IMR-90 (cell line): ENCODE data around the gene LRRC36. TPM values are rescaled to one million over a fixed set of nuclear protein-coding genes. Genes with fewer than 3 reads are reported as not detected.

Experiments used
- ATAC-seq: fragments of 200-7000 bp; cut with Tn5 transposase; 2 replicates; pipeline ENCODE4 v1.9.1; 2020; ENCODE audit warnings: low read depth, mild to moderate bottlenecking, moderate library complexity
- BruUV-seq: library from RNA; stranded (reverse); fragments of 400-500 nt; replicated peaks from 2 replicates; lab custom pipeline; 2021; lab: Mats Ljungman, UMichigan
- CTCF ChIA-PET: fragments of 300-600 bp; formaldehyde crosslinking; extraction: SDS; loops from one replicate; lab custom pipeline; 2021; ENCODE audit warnings: antibody characterized with exemption; lab: Yijun Ruan, JAX
- POLR2A ChIA-PET: fragments of 300-600 bp; sonication (Branson Sonifier 250); formaldehyde crosslinking; loops from one replicate; lab custom pipeline; 2022; ENCODE audit warnings: antibody characterized with exemption; ENCODE audit not compliant: unreplicated experiment; lab: Charles Lee
- DNase-seq: peaks from one replicate; pipeline ENCODE4 v3.0.0; 2013
- H2AFZ ChIP-seq: replicated peaks from 2 replicates; pipeline ENCODE3; 2013; ENCODE audit warnings: low read length, mild to moderate bottlenecking; ENCODE audit not compliant: poor library complexity
- H2AK5ac ChIP-seq: 2 replicates; pipeline ENCODE4 v1.6.1; 2013; ENCODE audit warnings: low read depth, low read length, inconsistent platforms
- H2AK9ac ChIP-seq: replicated peaks from 2 replicates; pipeline ENCODE3; 2013; ENCODE audit warnings: mild to moderate bottlenecking, low read depth, low read length, moderate library complexity; ENCODE audit not compliant: poor library complexity
- H2BK120ac ChIP-seq: 2 replicates; pipeline ENCODE4 v1.6.1; 2013; ENCODE audit warnings: low read depth, low read length, inconsistent platforms
- H2BK15ac ChIP-seq: 3 replicates; pipeline ENCODE4 v1.6.1; 2013; ENCODE audit warnings: low read depth, low read length, inconsistent platforms
- H2BK20ac ChIP-seq: 2 replicates; pipeline ENCODE4 v1.6.1; 2013; ENCODE audit warnings: low read depth, mild to moderate bottlenecking, inconsistent platforms, low read length, moderate library complexity
- H2BK5ac ChIP-seq: 2 replicates; pipeline ENCODE4 v1.6.1; 2013; ENCODE audit warnings: mild to moderate bottlenecking, low read depth, low read length, inconsistent platforms; ENCODE audit not compliant: poor library complexity, severe bottlenecking
- H3K14ac ChIP-seq: replicated peaks from 2 replicates; pipeline ENCODE4 v1.6.1; 2013; ENCODE audit warnings: low read depth, low read length, inconsistent platforms
- H3K18ac ChIP-seq: 2 replicates; pipeline ENCODE4 v1.6.1; 2013; ENCODE audit warnings: low read depth, low read length, control low read depth
- H3K23ac ChIP-seq: 2 replicates; pipeline ENCODE4 v1.6.1; 2013; ENCODE audit warnings: low read depth, low read length, inconsistent platforms
- H3K27ac ChIP-seq: 2 replicates; pipeline ENCODE4 v1.5.1; 2013; ENCODE audit warnings: mild to moderate bottlenecking, control low read depth, low read length; ENCODE audit not compliant: insufficient read depth
- H3K27me3 ChIP-seq: 2 replicates; pipeline ENCODE4 v1.6.1; 2013; ENCODE audit warnings: low read length; ENCODE audit not compliant: control insufficient read depth, insufficient read depth
- H3K36me3 ChIP-seq: 2 replicates; pipeline ENCODE4 v1.6.1; 2013; ENCODE audit warnings: low read length, mixed read lengths; ENCODE audit not compliant: control insufficient read depth, insufficient read depth
- H3K4ac ChIP-seq: 2 replicates; pipeline ENCODE4 v1.6.1; 2013; ENCODE audit warnings: low read depth, low read length, inconsistent platforms
- H3K4me1 ChIP-seq: 2 replicates; pipeline ENCODE4 v1.6.1; 2013; ENCODE audit warnings: low read length, mixed read lengths; ENCODE audit not compliant: control insufficient read depth, insufficient read depth
- H3K4me2 ChIP-seq: 2 replicates; pipeline ENCODE4 v1.6.1; 2013; ENCODE audit warnings: low read depth, mild to moderate bottlenecking, control low read depth, low read length, moderate library complexity
- H3K4me3 ChIP-seq: 2 replicates; pipeline ENCODE4 v1.5.1; 2013; ENCODE audit warnings: low read depth, mild to moderate bottlenecking, control low read depth, low read length, moderate library complexity; ENCODE audit not compliant: insufficient read depth
- H3K56ac ChIP-seq: 2 replicates; pipeline ENCODE4 v1.6.1; 2013; ENCODE audit warnings: low read length, inconsistent platforms; ENCODE audit not compliant: insufficient read depth; ENCODE audit errors: extremely low read depth
- H3K79me1 ChIP-seq, 2 experiments: 2 replicates each; pipeline ENCODE4 v1.6.1; 2013; ENCODE audit warnings: low read length in 2 of 2, inconsistent platforms in 1 of 2, low read depth in 1 of 2
- H3K9ac ChIP-seq: 2 replicates; pipeline ENCODE4 v1.6.1; 2013; ENCODE audit warnings: low read depth, low read length, control low read depth
- H3K9me1 ChIP-seq: 2 replicates; pipeline ENCODE4 v1.6.1; 2013; ENCODE audit warnings: low read length, inconsistent platforms; ENCODE audit not compliant: insufficient read depth
- H3K9me3 ChIP-seq: 2 replicates; pipeline ENCODE4 v1.6.1; 2013; ENCODE audit warnings: low read length; ENCODE audit not compliant: control insufficient read depth, insufficient read depth
- H4K20me1 ChIP-seq: 2 replicates; pipeline ENCODE4 v1.6.1; 2013; ENCODE audit warnings: low read length, inconsistent platforms; ENCODE audit not compliant: insufficient read depth
- H4K5ac ChIP-seq: 2 replicates; pipeline ENCODE4 v1.6.1; 2013; ENCODE audit warnings: mild to moderate bottlenecking, low read depth, low read length, control low read depth
- H4K8ac ChIP-seq, 2 experiments: 2 replicates each; pipeline ENCODE4 v1.6.1; 2013; ENCODE audit warnings: low read depth in 2 of 2, low read length in 2 of 2, control low read depth in 1 of 2, inconsistent platforms in 1 of 2
- H4K91ac ChIP-seq: 2 replicates; pipeline ENCODE4 v1.6.1; 2013; ENCODE audit warnings: low read depth, low read length, inconsistent platforms; ENCODE audit not compliant: insufficient read depth
- BHLHE40 ChIP-seq: fragments of 150-350 bp; IDR thresholded peaks from 2 replicates; pipeline ENCODE4 v1.6.1; 2016; ENCODE audit warnings: mild to moderate bottlenecking, low read depth, low read length
- CHD1 ChIP-seq: IDR thresholded peaks from 2 replicates; pipeline ENCODE4 v1.6.1; 2012; ENCODE audit warnings: low read depth, low read length, improper control_type of control experiment
- FOS ChIP-seq: fragments of 150-350 bp; IDR thresholded peaks from 2 replicates; pipeline ENCODE4 v1.6.1; 2016; ENCODE audit warnings: low read depth, low read length
- MAFK ChIP-seq: IDR thresholded peaks from 2 replicates; pipeline ENCODE4 v1.6.1; 2012; ENCODE audit warnings: low read depth, low read length, improper control_type of control experiment
- MAZ ChIP-seq: IDR thresholded peaks from 2 replicates; pipeline ENCODE4 v1.6.1; 2012; ENCODE audit warnings: low read depth, mild to moderate bottlenecking, low read length, improper control_type of control experiment, moderate library complexity, borderline replicate concordance
- NFE2L2 ChIP-seq: fragments of 150-350 bp; IDR thresholded peaks from 2 replicates; pipeline ENCODE4 v1.6.1; 2016; ENCODE audit warnings: low read depth, mild to moderate bottlenecking, low read length
- POLR2A ChIP-seq: IDR thresholded peaks from 2 replicates; pipeline ENCODE4 v1.6.1; 2012; ENCODE audit warnings: mild to moderate bottlenecking, low read depth, low read length
- RAD21 ChIP-seq: IDR thresholded peaks from 2 replicates; pipeline ENCODE4 v1.6.1; 2012; ENCODE audit warnings: low read length, improper control_type of control experiment
- RCOR1 ChIP-seq: IDR thresholded peaks from 2 replicates; pipeline ENCODE4 v1.6.1; 2012; ENCODE audit warnings: mild to moderate bottlenecking, low read length, improper control_type of control experiment; ENCODE audit not compliant: insufficient replicate concordance
- RFX5 ChIP-seq: IDR thresholded peaks from 2 replicates; pipeline ENCODE4 v1.8.0; 2012; ENCODE audit warnings: low read depth, mild to moderate bottlenecking, low read length, moderate library complexity
- WGBS, 2 experiments: methylation state at CpG; one replicate each; pipeline versions ENCODE4 v1.1.5 to v1.1.7; 2013; ENCODE audit warnings: missing lambda C conversion rate in 2 of 2; ENCODE audit not compliant: insufficient read length in 1 of 2; ENCODE audit errors: extremely low coverage in 2 of 2; 5-methylcytosine and 5-hydroxymethylcytosine counted together
- dilution Hi-C: fragments of 300-500 bp; cut with HindIII; formaldehyde crosslinking; loops from one replicate; pipeline ENCODE4 v1.14.3; 2018; ENCODE audit warnings: low sequenced_read_pairs; ENCODE audit not compliant: unreplicated experiment
- in situ Hi-C: fragments of 300-500 bp; cut with MboI; formaldehyde crosslinking; loops from 3 replicates; pipeline ENCODE4 v1.14.3; 2019; ENCODE audit warnings: low sequenced_read_pairs, inconsistent platforms, mixed read lengths
- intact Hi-C: fragments of 100-400 bp; cut with micrococcal nuclease; formaldehyde crosslinking; loops from 2 replicates; pipeline ENCODE4 v1.10.0; 2022
- polyA plus RNA-seq, 3 experiments: library from polyadenylated mRNA; depleted of rRNA; stranded (reverse); fragments of >200 nt; gene quantifications; 2 replicates each; pipeline ENCODE4 v1.2.3, GENCODE V29; 2012; ENCODE audit warnings: low replicate concordance in 1 of 3
- total RNA-seq: library from RNA; depleted of rRNA; stranded (reverse); fragments of >200 nt; gene quantifications from 2 replicates; pipeline ENCODE4 v1.2.3, GENCODE V29; 2012
- TF ChIP-seq, protein P1 (sequence below): fragments of 150-350 bp; IDR thresholded peaks from 2 replicates; pipeline ENCODE4 v1.6.1; 2017; ENCODE audit warnings: mild to moderate bottlenecking, antibody characterized with exemption, low read length, low read depth
- TF ChIP-seq, protein P2 (sequence below): fragments of 150-350 bp; IDR thresholded peaks from 2 replicates; pipeline ENCODE4 v1.6.1; 2016; ENCODE audit warnings: low read depth, mild to moderate bottlenecking, low read length, moderate library complexity, borderline replicate concordance

Gene LRRC36
- total and polyA plus RNA-seq, 2 of the 4 experiments (the other 2 are of a cell fraction) = 0.18 to 0.29 TPM

DNA sequence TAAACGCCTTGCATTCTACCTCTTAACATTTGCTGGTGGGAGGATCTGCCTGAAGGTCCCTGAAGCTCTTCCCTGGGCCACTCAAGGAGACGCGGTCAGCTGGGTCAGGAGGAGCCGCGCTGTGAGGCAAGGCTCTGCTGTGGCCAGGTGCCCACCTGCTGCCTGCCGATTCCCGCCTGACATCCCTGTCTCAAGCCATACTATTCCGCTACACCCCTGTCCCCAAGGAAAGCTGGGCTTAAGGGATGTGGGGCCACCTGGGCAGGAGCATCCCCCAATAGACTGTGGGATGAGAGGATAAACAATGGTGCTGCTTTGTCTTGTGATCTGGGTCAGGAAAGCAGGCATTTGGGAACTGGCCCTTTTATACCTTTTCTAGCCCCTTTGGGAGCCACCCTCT is 61.6 kb downstream of the LRRC36 start:
- DNase-seq (no peak), ATAC-seq (no peak)
- Histone ChIP-seq H3K14ac (no peak overlapping the region), H3K4me1 (peaks cover 5% of the 10 kb centered on the region; the same call in 1 of the 2 replicates), H3K27me3 (peaks cover 24% of the 10 kb centered on the region), H2AFZ (no peak overlapping the region), H2BK15ac (no peak overlapping the region), H2AK5ac (no peak overlapping the region), H2AK9ac (no peak overlapping the region), H3K23ac (no peak overlapping the region), H4K91ac (no peak overlapping the region), H4K8ac (no peak overlapping the region), H3K4me3 (no peak overlapping the region), H2BK120ac (no peak overlapping the region), H3K9me1 (peaks cover 5% of the 10 kb centered on the region; the same call in 1 of the 2 replicates), H3K9me3 (no peaks in the 10 kb centered on the region), H3K27ac (no peak overlapping the region), H4K5ac (no peak overlapping the region), H3K4me2 (no peak overlapping the region), H3K36me3 (no peaks in the 10 kb centered on the region), H4K20me1 (no peaks in the 10 kb centered on the region), H3K4ac (no peak overlapping the region), H3K9ac (no peak overlapping the region), H2BK5ac (no peak overlapping the region), H2BK20ac (no peak overlapping the region), H3K18ac (no peak overlapping the region), H3K79me1 (no peaks in the 10 kb centered on the region), H3K56ac (no peak overlapping the region)
- no TSS peak for BruUV-seq
- intact Hi-C loops (no loop called here), in situ Hi-C loops (no loop called here), dilution Hi-C loops (no loop called here)
- no peak for TF ChIP-seq RCOR1
- TF ChIP-seq, protein P1, sequence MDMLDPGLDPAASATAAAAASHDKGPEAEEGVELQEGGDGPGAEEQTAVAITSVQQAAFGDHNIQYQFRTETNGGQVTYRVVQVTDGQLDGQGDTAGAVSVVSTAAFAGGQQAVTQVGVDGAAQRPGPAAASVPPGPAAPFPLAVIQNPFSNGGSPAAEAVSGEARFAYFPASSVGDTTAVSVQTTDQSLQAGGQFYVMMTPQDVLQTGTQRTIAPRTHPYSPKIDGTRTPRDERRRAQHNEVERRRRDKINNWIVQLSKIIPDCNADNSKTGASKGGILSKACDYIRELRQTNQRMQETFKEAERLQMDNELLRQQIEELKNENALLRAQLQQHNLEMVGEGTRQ = no peak
- TF ChIP-seq, protein P2, sequence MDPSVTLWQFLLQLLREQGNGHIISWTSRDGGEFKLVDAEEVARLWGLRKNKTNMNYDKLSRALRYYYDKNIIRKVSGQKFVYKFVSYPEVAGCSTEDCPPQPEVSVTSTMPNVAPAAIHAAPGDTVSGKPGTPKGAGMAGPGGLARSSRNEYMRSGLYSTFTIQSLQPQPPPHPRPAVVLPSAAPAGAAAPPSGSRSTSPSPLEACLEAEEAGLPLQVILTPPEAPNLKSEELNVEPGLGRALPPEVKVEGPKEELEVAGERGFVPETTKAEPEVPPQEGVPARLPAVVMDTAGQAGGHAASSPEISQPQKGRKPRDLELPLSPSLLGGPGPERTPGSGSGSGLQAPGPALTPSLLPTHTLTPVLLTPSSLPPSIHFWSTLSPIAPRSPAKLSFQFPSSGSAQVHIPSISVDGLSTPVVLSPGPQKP = no peak
- TF ChIP-seq FOS = no peak
- no peak for TF ChIP-seq MAZ
- TF ChIP-seq POLR2A = no peak
- TF ChIP-seq CHD1 = no peak
- TF ChIP-seq MAFK = no peak
- TF ChIP-seq NFE2L2 = no peak
- TF ChIP-seq RFX5 = no peak
- no peak for TF ChIP-seq RAD21
- no peak for TF ChIP-seq BHLHE40
- POLR2A ChIA-PET = interaction anchor here (0.6 kb wide), 1 partner anchor 185 kb away, joined by 6 read pairs; no protein-coding TSS in a partner anchor
- WGBS, 2 experiments = 93% methylated on average over 4 of the region's 8 CpGs; no CpG with 5 or more reads in 1 of the 2 experiments
- CTCF ChIA-PET = no interaction called here
